Loucy (cell line): ENCODE results near the gene DOCK3.

Experiments
- CTCF ChIP-seq: fragments of 200-600 bp; sonication (generic); conservative IDR thresholded peaks from 2 replicates; pipeline ENCODE4 v1.5.1; 2014; ENCODE audit warnings: mild to moderate bottlenecking, antibody characterized with exemption, low read length
- EZH2phosphoT487 ChIP-seq: fragments of 200-600 bp; IDR thresholded peaks from 2 replicates; pipeline ENCODE4 v1.6.1; 2018; ENCODE audit warnings: antibody characterized with exemption, mild to moderate bottlenecking, moderate library complexity, borderline replicate concordance

GRCh38 chr3:50665081-50665840 lies 9.5 kb upstream of the DOCK3 start:
- TF ChIP-seq CTCF (no peak), EZH2phosphoT487 (no peak)
